Stimulated activated effector memory CD8-positive, alpha-beta T cell treated with anti-CD3 and anti-CD28 coated beads, Interleukin-12 subunit alpha, Interleukin-12 subunit beta, amount 100 ng/mL, for 72 hours (primary cell): ENCODE results near the gene STX1B.
"Not testable (repeated sequence)": the region's sequence is repeated elsewhere in the genome, so short reads cannot be mapped to it uniquely, and the experiment has no call there.

Experiments used
- ATAC-seq: fragments of 150-1000 bp; cut with Tn5 transposase; 2 replicates; pipeline ENCODE4 v1.10.0; 2021
- DNase-seq, 2 donors: peaks; one replicate each; pipeline ENCODE4 v3.0.0; 2021 to 2022; ENCODE audit warnings: low spot score in 2 of 2
- H3K27ac Mint-ChIP-seq: one replicate; pipeline ENCODE4 v1.8.0; 2022; ENCODE audit warnings: mild to moderate bottlenecking, mixed read lengths
- H3K36me3 Mint-ChIP-seq: one replicate; pipeline ENCODE4 v1.8.0; 2022; ENCODE audit warnings: mild to moderate bottlenecking, mixed read lengths
- H3K4me1 Mint-ChIP-seq: one replicate; pipeline ENCODE4 v1.8.0; 2022; ENCODE audit warnings: mixed read lengths
- H3K4me3 Mint-ChIP-seq: one replicate; pipeline ENCODE4 v1.8.0; 2022; ENCODE audit warnings: mild to moderate bottlenecking, mixed read lengths
- H3K9me3 Mint-ChIP-seq: one replicate; pipeline ENCODE4 v1.8.0; 2022; ENCODE audit warnings: mixed read lengths

Gene STX1B

GRCh38 chr16:31023627-31024226 lies 13.3 kb upstream of the STX1B start:
- H3K27ac Mint-ChIP-seq, result no peak overlapping the region
- H3K4me1 Mint-ChIP-seq, result no peaks in the 10 kb centered on the region
- DNase-seq (no peak), ATAC-seq (no peak)
- H3K4me3 Mint-ChIP-seq, result no peak overlapping the region
- H3K36me3 Mint-ChIP-seq, result no peaks in the 10 kb centered on the region
- no peaks in the 10 kb centered on the region for H3K9me3 Mint-ChIP-seq

- H3K27ac Mint-ChIP-seq, result no peak overlapping the region
- H3K4me3 Mint-ChIP-seq, result no peak overlapping the region
- H3K36me3 Mint-ChIP-seq, result no peaks in the 10 kb centered on the region
- no peaks in the 10 kb centered on the region for H3K4me1 Mint-ChIP-seq
- no peaks in the 10 kb centered on the region for H3K9me3 Mint-ChIP-seq
- no peak for DNase-seq
- ATAC-seq, result no peak
Measured at GRCh38 chr16:31023252-31023602, 12.8 kb upstream of the STX1B start.

GRCh38 chr16:31022544-31023251 lies 12.3 kb upstream of the STX1B start:
- Mint-ChIP-seq H3K4me1 (no peaks in the 10 kb centered on the region), H3K9me3 (no peaks in the 10 kb centered on the region), H3K27ac (no peak overlapping the region), H3K4me3 (no peak overlapping the region), H3K36me3 (no peaks in the 10 kb centered on the region)
- ATAC-seq (no peak), DNase-seq (no peak)

- no peaks in the 10 kb centered on the region for H3K36me3 Mint-ChIP-seq
- H3K4me1 Mint-ChIP-seq, result no peaks in the 10 kb centered on the region
- H3K4me3 Mint-ChIP-seq, result no peak overlapping the region
- H3K9me3 Mint-ChIP-seq, result no peaks in the 10 kb centered on the region
- DNase-seq (no peak), ATAC-seq (no peak)
- no peak overlapping the region for H3K27ac Mint-ChIP-seq
Measured at GRCh38 chr16:31020536-31020935, 10.1 kb upstream of the STX1B start.

GRCh38 chr16:31017756-31018155 lies 7.3 kb upstream of the STX1B start:
- DNase-seq, H3K4me3 Mint-ChIP-seq, H3K9me3 Mint-ChIP-seq, H3K27ac Mint-ChIP-seq, H3K36me3 Mint-ChIP-seq, ATAC-seq, H3K4me1 Mint-ChIP-seq: not testable (repeated sequence)

GRCh38 chr16:31016018-31016417 lies 5.6 kb upstream of the STX1B start:
- H3K4me1 Mint-ChIP-seq, result peaks cover 18% of the 10 kb centered on the region
- no peak overlapping the region for H3K4me3 Mint-ChIP-seq
- ATAC-seq (no peak), DNase-seq (no peak)
- no peaks in the 10 kb centered on the region for H3K9me3 Mint-ChIP-seq
- H3K27ac Mint-ChIP-seq, result no peak overlapping the region
- no peaks in the 10 kb centered on the region for H3K36me3 Mint-ChIP-seq

GRCh38 chr16:31013292-31013691 lies 2.9 kb upstream of the STX1B start:
- not testable (repeated sequence) for ATAC-seq, H3K36me3 Mint-ChIP-seq, H3K9me3 Mint-ChIP-seq, H3K4me3 Mint-ChIP-seq, DNase-seq
- Mint-ChIP-seq H3K4me1 (peaks cover 32% of the 10 kb centered on the region), H3K27ac (peak overlapping the region; percentile 15)

GRCh38 chr16:31011815-31012214 lies 1.4 kb upstream of the STX1B start:
- ATAC-seq, result not testable (repeated sequence)

GRCh38 chr16:31009894-31010584 lies 399 bp downstream of the STX1B start:
- H3K27ac Mint-ChIP-seq, result peak overlapping the region; percentile 45
- ATAC-seq (no peak), DNase-seq (no peak)
- no peaks in the 10 kb centered on the region for H3K36me3 Mint-ChIP-seq
- H3K4me3 Mint-ChIP-seq, result peak overlapping the region; percentile 40
- H3K9me3 Mint-ChIP-seq, result no peaks in the 10 kb centered on the region
- peaks cover 32% of the 10 kb centered on the region for H3K4me1 Mint-ChIP-seq

More at GRCh38 chr16:31011815-31012214, 1.4 kb upstream of the STX1B start:
- H3K27ac Mint-ChIP-seq, result peak overlapping the region; percentile 70
- H3K4me1 Mint-ChIP-seq, result peaks cover 32% of the 10 kb centered on the region
- not testable (repeated sequence) for H3K9me3 Mint-ChIP-seq, DNase-seq, H3K36me3 Mint-ChIP-seq
- H3K4me3 Mint-ChIP-seq, result peak overlapping the region; percentile 36

- ATAC-seq (no peak), DNase-seq (no peak)
- Mint-ChIP-seq H3K9me3 (no peaks in the 10 kb centered on the region), H3K4me1 (peaks cover 32% of the 10 kb centered on the region), H3K27ac (no peak overlapping the region), H3K4me3 (no peak overlapping the region), H3K36me3 (no peaks in the 10 kb centered on the region)
Measured at GRCh38 chr16:31009120-31009519, 1.3 kb downstream of the STX1B start.

- Mint-ChIP-seq H3K27ac (no peak overlapping the region), H3K4me3 (no peak overlapping the region), H3K4me1 (peaks cover 30% of the 10 kb centered on the region), H3K9me3 (no peaks in the 10 kb centered on the region), H3K36me3 (no peaks in the 10 kb centered on the region)
- ATAC-seq, result no peak
- DNase-seq, result no peak
Measured at GRCh38 chr16:31008551-31008950, 1.9 kb downstream of the STX1B start.

GRCh38 chr16:31008149-31008548 lies 2.3 kb downstream of the STX1B start:
- H3K27ac Mint-ChIP-seq, result no peak overlapping the region

GRCh38 chr16:31007684-31008083 lies 2.8 kb downstream of the STX1B start:
- DNase-seq (no peak), ATAC-seq (no peak)
- Mint-ChIP-seq H3K9me3 (no peaks in the 10 kb centered on the region), H3K36me3 (no peaks in the 10 kb centered on the region), H3K27ac (no peak overlapping the region), H3K4me1 (peaks cover 27% of the 10 kb centered on the region), H3K4me3 (no peak overlapping the region)

More at GRCh38 chr16:31008149-31008548, 2.3 kb downstream of the STX1B start:
- ATAC-seq, result no peak
- no peaks in the 10 kb centered on the region for H3K36me3 Mint-ChIP-seq
- no peaks in the 10 kb centered on the region for H3K9me3 Mint-ChIP-seq
- H3K4me3 Mint-ChIP-seq, result no peak overlapping the region
- no peak for DNase-seq
- peaks cover 27% of the 10 kb centered on the region for H3K4me1 Mint-ChIP-seq

- Mint-ChIP-seq H3K4me1 (peaks cover 19% of the 10 kb centered on the region), H3K4me3 (no peak overlapping the region), H3K36me3 (no peaks in the 10 kb centered on the region), H3K27ac (no peak overlapping the region), H3K9me3 (no peaks in the 10 kb centered on the region)
- DNase-seq, result no peak
- no peak for ATAC-seq
Measured at GRCh38 chr16:31006589-31006988, 3.8 kb downstream of the STX1B start.

- Mint-ChIP-seq H3K4me1 (peaks cover 14% of the 10 kb centered on the region), H3K4me3 (no peak overlapping the region), H3K9me3 (no peaks in the 10 kb centered on the region), H3K27ac (no peak overlapping the region), H3K36me3 (no peaks in the 10 kb centered on the region)
- DNase-seq, result no peak
- ATAC-seq, result no peak
Measured at GRCh38 chr16:31006086-31006385, 4.4 kb downstream of the STX1B start.
